H9 (cell line): ENCODE results near the gene ABHD12. TPM values are rescaled to one million over a fixed set of nuclear protein-coding genes. Genes with fewer than 3 reads are reported as not detected.
A peak's percentile ranks its signal among the peaks of the same experiment; 100 is the strongest.

ENCODE experiments used
- DNase-seq: peaks from one replicate; pipeline ENCODE4 v3.0.0-alpha.2; 2017
- H2AFZ ChIP-seq: one replicate; pipeline ENCODE4 v1.6.1; 2013; ENCODE audit warnings: mild to moderate bottlenecking, low read length, control low read depth, moderate library complexity
- H2AK5ac ChIP-seq: 2 replicates; pipeline ENCODE4 v1.6.1; 2013; ENCODE audit warnings: low read length, control low read depth, mixed read lengths; ENCODE audit not compliant: insufficient read length
- H2BK120ac ChIP-seq: one replicate; pipeline ENCODE4 v1.6.1; 2013; ENCODE audit warnings: low read depth, mild to moderate bottlenecking, low read length, control low read depth, inconsistent platforms; ENCODE audit not compliant: poor library complexity, severe bottlenecking
- H2BK12ac ChIP-seq: 2 replicates; pipeline ENCODE4 v1.6.1; 2013; ENCODE audit warnings: low read length, control low read depth, mixed read lengths, low read depth; ENCODE audit not compliant: insufficient read length
- H2BK15ac ChIP-seq: 2 replicates; pipeline ENCODE4 v1.6.1; 2013; ENCODE audit warnings: low read depth, low read length, control low read depth
- H2BK20ac ChIP-seq: one replicate; pipeline ENCODE4 v1.6.1; 2013; ENCODE audit warnings: low read depth, mild to moderate bottlenecking, low read length, control low read depth, inconsistent platforms; ENCODE audit not compliant: poor library complexity, severe bottlenecking
- H2BK5ac ChIP-seq: 2 replicates; pipeline ENCODE4 v1.6.1; 2013; ENCODE audit warnings: low read length, control low read depth, mixed read lengths; ENCODE audit not compliant: insufficient read length
- H3K14ac ChIP-seq: 2 replicates; pipeline ENCODE4 v1.6.1; 2013; ENCODE audit warnings: low read length, control low read depth; ENCODE audit not compliant: insufficient read depth
- H3K18ac ChIP-seq: 2 replicates; pipeline ENCODE4 v1.6.1; 2013; ENCODE audit warnings: low read depth, mild to moderate bottlenecking, mixed read lengths, low read length, control low read depth; ENCODE audit not compliant: insufficient read length
- H3K23ac ChIP-seq: 2 replicates; pipeline ENCODE4 v1.6.1; 2013; ENCODE audit warnings: low read length, control low read depth, mixed read lengths, low read depth; ENCODE audit not compliant: insufficient read length
- H3K23me2 ChIP-seq: 2 replicates; pipeline ENCODE4 v1.6.1; 2013; ENCODE audit warnings: low read depth, mild to moderate bottlenecking, mixed read lengths, low read length, control low read depth; ENCODE audit not compliant: insufficient read length, poor library complexity, severe bottlenecking
- H3K27ac ChIP-seq: 2 replicates; pipeline ENCODE4 v1.5.1; 2013; ENCODE audit warnings: low read length, control low read depth, mixed read lengths, low read depth; ENCODE audit not compliant: insufficient read length
- H3K27me3 ChIP-seq: 2 replicates; pipeline ENCODE4 v1.6.1; 2013; ENCODE audit warnings: low read length, control low read depth, inconsistent platforms; ENCODE audit not compliant: insufficient read depth
- H3K4ac ChIP-seq: 2 replicates; pipeline ENCODE4 v1.6.1; 2013; ENCODE audit warnings: low read depth, mild to moderate bottlenecking, control low read depth, inconsistent platforms, low read length, moderate library complexity
- H3K4me1 ChIP-seq: 2 replicates; pipeline ENCODE4 v1.6.1; 2013; ENCODE audit warnings: low read length, control low read depth, inconsistent platforms; ENCODE audit not compliant: insufficient read depth
- H3K4me2 ChIP-seq: 2 replicates; pipeline ENCODE4 v1.6.1; 2013; ENCODE audit warnings: low read length, control low read depth, mixed read lengths; ENCODE audit not compliant: insufficient read length, insufficient read depth
- H3K56ac ChIP-seq: 2 replicates; pipeline ENCODE4 v1.6.1; 2013; ENCODE audit warnings: low read depth, mild to moderate bottlenecking, mixed read lengths, low read length, control low read depth; ENCODE audit not compliant: insufficient read length
- H3K79me1 ChIP-seq: 2 replicates; pipeline ENCODE4 v1.6.1; 2013; ENCODE audit warnings: low read depth, mild to moderate bottlenecking, moderate library complexity, low read length, control low read depth, inconsistent platforms; ENCODE audit not compliant: insufficient read depth, poor library complexity, severe bottlenecking
- H3K79me2 ChIP-seq: 2 replicates; pipeline ENCODE4 v1.6.1; 2013; ENCODE audit warnings: low read length, control low read depth, inconsistent platforms; ENCODE audit not compliant: insufficient read depth
- H3K9ac ChIP-seq: 2 replicates; pipeline ENCODE4 v1.6.1; 2013; ENCODE audit warnings: low read length, control low read depth, mixed read lengths; ENCODE audit not compliant: insufficient read length; ENCODE audit errors: extremely low read depth
- H3K9me3 ChIP-seq: one replicate; pipeline ENCODE4 v1.6.1; 2013; ENCODE audit warnings: low read depth, low read length, inconsistent platforms; ENCODE audit not compliant: control insufficient read depth
- H3T11ph ChIP-seq: one replicate; pipeline ENCODE4 v1.6.1; 2013; ENCODE audit warnings: mild to moderate bottlenecking, low read length, control low read depth, inconsistent platforms
- H4K20me1 ChIP-seq: one replicate; pipeline ENCODE4 v1.6.1; 2013; ENCODE audit not compliant: control insufficient read depth, insufficient read length, insufficient read depth
- H4K5ac ChIP-seq: 2 replicates; pipeline ENCODE4 v1.6.1; 2013; ENCODE audit warnings: low read depth, mild to moderate bottlenecking, mixed read lengths, low read length, control low read depth; ENCODE audit not compliant: insufficient read length
- H4K8ac ChIP-seq: replicated peaks from 2 replicates; pipeline ENCODE4 v1.6.1; 2013; ENCODE audit warnings: low read length, control low read depth, mixed read lengths, low read depth; ENCODE audit not compliant: insufficient read length
- H4K91ac ChIP-seq: 2 replicates; pipeline ENCODE4 v1.6.1; 2013; ENCODE audit warnings: low read depth, mild to moderate bottlenecking, moderate library complexity, mixed read lengths, low read length, control low read depth; ENCODE audit not compliant: insufficient read length
- H3K27ac Mint-ChIP-seq, 3 experiments: 2 replicates in 2 of 3; 3 replicates in 1 of 3; pipeline ENCODE4 v1.8.0; 2020 to 2021; ENCODE audit warnings: mixed read lengths in 3 of 3, mild to moderate bottlenecking in 1 of 3, moderate library complexity in 1 of 3
- H3K27me3 Mint-ChIP-seq: 2 replicates; pipeline ENCODE4 v1.8.0; 2021; ENCODE audit warnings: low read depth, mild to moderate bottlenecking, moderate library complexity, mixed read lengths
- H3K36me3 Mint-ChIP-seq, 3 experiments: 2 replicates in 2 of 3; 3 replicates in 1 of 3; pipeline ENCODE4 v1.8.0; 2020 to 2021; ENCODE audit warnings: low read depth in 3 of 3, mixed read lengths in 3 of 3; ENCODE audit not compliant: insufficient read depth in 1 of 3
- H3K4me1 Mint-ChIP-seq, 2 experiments: 2 replicates each; pipeline ENCODE4 v1.8.0; 2020; ENCODE audit warnings: mixed read lengths in 2 of 2
- H3K4me3 Mint-ChIP-seq, 2 experiments: 2 replicates in 1 of 2; 3 replicates in 1 of 2; pipeline ENCODE4 v1.8.0; 2020 to 2021; ENCODE audit warnings: mild to moderate bottlenecking in 2 of 2, mixed read lengths in 2 of 2, moderate library complexity in 1 of 2
- H3K9me3 Mint-ChIP-seq, 2 experiments: 2 replicates in 1 of 2; 3 replicates in 1 of 2; pipeline ENCODE4 v1.8.0; 2020; ENCODE audit warnings: mild to moderate bottlenecking in 2 of 2, mixed read lengths in 2 of 2, moderate library complexity in 1 of 2
- WGBS: extraction: QIAGEN DNeasy Blood & Tissue Kit; methylation state at CpG from one replicate; pipeline ENCODE4 v1.1.7; 2013; ENCODE audit warnings: missing lambda C conversion rate, low lambda C conversion rate, mixed read lengths; ENCODE audit not compliant: insufficient read length; ENCODE audit errors: extremely low coverage; 5-methylcytosine and 5-hydroxymethylcytosine counted together
- total RNA-seq: library from RNA; stranded (reverse); gene quantifications from 2 replicates; pipeline ENCODE4 v1.2.1, GENCODE V29; 2021
- TF ChIP-seq, protein P1 (sequence below): fragments of 200-600 bp; sonication (generic); conservative IDR thresholded peaks from 3 replicates; pipeline ENCODE4 v1.8.0; 2021; ENCODE audit warnings: antibody characterized with exemption, mild to moderate bottlenecking

ABHD12 gene
- total RNA-seq, 1 experiment from 2014 or later, result 54.4 TPM

DNA sequence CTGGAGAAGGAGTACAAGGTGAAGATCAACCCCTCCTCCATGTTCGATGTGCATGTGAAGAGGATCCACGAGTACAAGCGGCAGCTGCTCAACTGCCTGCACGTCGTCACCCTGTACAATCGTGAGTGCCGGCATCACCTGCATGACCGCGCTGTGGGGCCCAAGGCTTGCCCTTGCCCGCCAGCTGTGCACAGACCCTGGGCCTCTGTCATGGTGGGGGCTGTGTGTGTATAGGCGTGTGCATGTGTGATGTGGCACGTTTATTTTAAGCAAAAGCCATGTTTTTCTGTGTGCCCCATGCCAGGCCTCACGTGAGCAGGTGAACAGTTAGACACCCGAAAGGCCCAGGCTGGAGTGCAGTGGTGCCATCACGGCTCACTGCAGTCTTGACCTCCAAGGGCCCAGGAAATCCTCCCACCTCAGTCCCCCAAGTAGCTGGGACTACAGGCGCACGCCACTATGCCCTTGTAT, 106.5 kb downstream of the ABHD12 start:
- H3K36me3 Mint-ChIP-seq, result peaks cover 27 to 57% (median 55%) of the 10 kb centered on the region in 3 experiments
- 0 out of 7 replicates have a peak overlapping the region, but pooled peaks of 1 of the 3 experiments have one; percentile 57 for H3K27ac Mint-ChIP-seq
- Histone ChIP-seq H3K4me1 (no peaks in the 10 kb centered on the region), H3K27me3 (no peaks in the 10 kb centered on the region), H3K4ac (no peak overlapping the region), H2AK5ac (no peak overlapping the region), H3K23me2 (no peaks in the 10 kb centered on the region), H3T11ph (no peak overlapping the region), H3K56ac (no peak overlapping the region), H3K79me1 (no peaks in the 10 kb centered on the region), H2BK5ac (no peak overlapping the region), H4K91ac (no peak overlapping the region), H3K79me2 (no peaks in the 10 kb centered on the region), H3K14ac (no peak overlapping the region), H4K5ac (no peak overlapping the region), H3K4me2 (no peak overlapping the region), H3K27ac (no peak overlapping the region), H2AFZ (no peak overlapping the region), H2BK20ac (no peak overlapping the region), H2BK15ac (no peak overlapping the region), H3K9ac (no peak overlapping the region), H2BK12ac (no peak overlapping the region), H3K9me3 (no peaks in the 10 kb centered on the region), H3K23ac (no peak overlapping the region), H4K20me1 (no peaks in the 10 kb centered on the region), H2BK120ac (no peak overlapping the region), H3K18ac (no peak overlapping the region), H4K8ac (no peak overlapping the region)
- H3K9me3 Mint-ChIP-seq, result no peaks in the 10 kb centered on the region; a peak in 1 of 5 replicates
- no CpG with 5 or more reads among the region's 17 CpGs for WGBS
- H3K4me1 Mint-ChIP-seq, result peaks cover 0 to 4% of the 10 kb centered on the region in 2 experiments; a peak in 1 of 4 replicates
- H3K4me3 Mint-ChIP-seq, result no peak overlapping the region
- TF ChIP-seq, protein P1, sequence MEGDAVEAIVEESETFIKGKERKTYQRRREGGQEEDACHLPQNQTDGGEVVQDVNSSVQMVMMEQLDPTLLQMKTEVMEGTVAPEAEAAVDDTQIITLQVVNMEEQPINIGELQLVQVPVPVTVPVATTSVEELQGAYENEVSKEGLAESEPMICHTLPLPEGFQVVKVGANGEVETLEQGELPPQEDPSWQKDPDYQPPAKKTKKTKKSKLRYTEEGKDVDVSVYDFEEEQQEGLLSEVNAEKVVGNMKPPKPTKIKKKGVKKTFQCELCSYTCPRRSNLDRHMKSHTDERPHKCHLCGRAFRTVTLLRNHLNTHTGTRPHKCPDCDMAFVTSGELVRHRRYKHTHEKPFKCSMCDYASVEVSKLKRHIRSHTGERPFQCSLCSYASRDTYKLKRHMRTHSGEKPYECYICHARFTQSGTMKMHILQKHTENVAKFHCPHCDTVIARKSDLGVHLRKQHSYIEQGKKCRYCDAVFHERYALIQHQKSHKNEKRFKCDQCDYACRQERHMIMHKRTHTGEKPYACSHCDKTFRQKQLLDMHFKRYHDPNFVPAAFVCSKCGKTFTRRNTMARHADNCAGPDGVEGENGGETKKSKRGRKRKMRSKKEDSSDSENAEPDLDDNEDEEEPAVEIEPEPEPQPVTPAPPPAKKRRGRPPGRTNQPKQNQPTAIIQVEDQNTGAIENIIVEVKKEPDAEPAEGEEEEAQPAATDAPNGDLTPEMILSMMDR, result no peak
- DNase-seq, result peak; percentile 13
- no peaks in the 10 kb centered on the region; the same call in 1 of the 2 replicates for H3K27me3 Mint-ChIP-seq
